ENCODE measurements around the gene HES5.

GRCh38 chr1:2480986-2481364, 49.1 kb downstream of the HES5 start:
- TF ChIP-seq CTCF (conservative IDR thresholded peaks at IDR 0.05; ENCODE audit: low read depth, low read length) (no peak), EZH2 (IDR thresholded peaks at IDR 0.05; ENCODE audit: low read length, unreplicated experiment) (no peak), EZH2phosphoT487 (IDR thresholded peaks at IDR 0.05; ENCODE audit: borderline replicate concordance, low read length) (no peak)
